ENCODE results near the gene NYAP2.

DNA sequence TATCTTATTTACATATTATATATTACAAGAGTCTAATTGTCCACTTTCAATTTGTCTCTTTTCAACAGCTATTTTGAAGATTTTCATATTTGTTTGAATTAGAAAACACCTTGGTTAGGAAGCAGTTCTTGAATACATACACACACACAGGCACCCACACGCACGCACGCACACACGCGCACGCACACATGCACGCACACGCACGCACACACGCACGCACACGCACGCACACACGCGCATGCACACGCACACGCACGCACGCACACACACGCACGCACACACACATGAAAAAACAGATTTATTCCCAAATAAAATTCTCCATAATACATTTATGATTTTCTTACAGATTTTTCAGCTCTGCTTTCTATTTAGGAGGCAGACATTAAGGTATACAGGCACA lies 220.7 kb downstream of the NYAP2 start:
- TF ChIP-seq CTCF (conservative IDR thresholded peaks at IDR 0.05; ENCODE audit: low read length) (no peak), EZH2phosphoT487 (IDR thresholded peaks at IDR 0.05; ENCODE audit: borderline replicate concordance, low read depth, low read length) (no peak)

Measured in OCI-LY7 (cell line).